C1 segment of cervical spinal cord (tissue), 14 donors: ENCODE measurements around the gene NRP1.
"Not testable (repeated sequence)": the region's sequence is repeated elsewhere in the genome, so short reads cannot be mapped to it uniquely, and the experiment has no call there.

ENCODE experiments used
- DNase-seq, 14 donors: peaks; one replicate each; lab custom pipeline; 2025; lab: John Stamatoyannopoulos, UW

The NRP1 gene

GRCh38 chr10:33323721-33324120 is 10.7 kb downstream of the NRP1 start:
- DNase-seq, result no peak

GRCh38 chr10:33321516-33321915 is 13.0 kb downstream of the NRP1 start:
- DNase-seq, result no peak

- DNase-seq, result no peak
Measured at GRCh38 chr10:33320288-33320687, 14.2 kb downstream of the NRP1 start.

GRCh38 chr10:33315891-33316290 is 18.6 kb downstream of the NRP1 start:
- DNase-seq, result no peak

GRCh38 chr10:33314811-33315561 is 19.5 kb downstream of the NRP1 start:
- DNase-seq, result no peak

GRCh38 chr10:33311640-33312039 is 22.8 kb downstream of the NRP1 start:
- DNase-seq, result no peak

- no peak for DNase-seq
Measured at GRCh38 chr10:33310853-33311252, 23.6 kb downstream of the NRP1 start.

- no peak for DNase-seq
Measured at GRCh38 chr10:33309406-33309805, 25.1 kb downstream of the NRP1 start.

- DNase-seq, result no peak
Measured at GRCh38 chr10:33307835-33308234, 26.6 kb downstream of the NRP1 start.

GRCh38 chr10:33306701-33307519 is 27.6 kb downstream of the NRP1 start:
- no peak for DNase-seq

- no peak for DNase-seq
Measured at GRCh38 chr10:33306126-33306525, 28.3 kb downstream of the NRP1 start.

- DNase-seq, result no peak
Measured at GRCh38 chr10:33304423-33305225, 29.8 kb downstream of the NRP1 start.

GRCh38 chr10:33303988-33304387 is 30.5 kb downstream of the NRP1 start:
- no peak for DNase-seq

GRCh38 chr10:33302208-33302829 is 32.1 kb downstream of the NRP1 start:
- DNase-seq, result no peak

- no peak for DNase-seq
Measured at GRCh38 chr10:33301097-33301789, 33.2 kb downstream of the NRP1 start.

GRCh38 chr10:33300544-33300943 is 33.9 kb downstream of the NRP1 start:
- not testable (repeated sequence) for DNase-seq

GRCh38 chr10:33298893-33299292 is 35.6 kb downstream of the NRP1 start:
- DNase-seq, result no peak

- no peak for DNase-seq
Measured at GRCh38 chr10:33298110-33298509, 36.4 kb downstream of the NRP1 start.

- no peak for DNase-seq
Measured at GRCh38 chr10:33295851-33296250, 38.6 kb downstream of the NRP1 start.

- no peak for DNase-seq
Measured at GRCh38 chr10:33293531-33294170, 40.8 kb downstream of the NRP1 start.

GRCh38 chr10:33293076-33293475 is 41.4 kb downstream of the NRP1 start:
- no peak for DNase-seq
